ENCODE data around the gene USP36.
"Not testable (repeated sequence)": the region's sequence is repeated elsewhere in the genome, so short reads cannot be mapped to it uniquely, and the experiment has no call there.

Gene USP36

GRCh38 chr17:78872486-78872885 lies 31.9 kb upstream of the USP36 start:
- no peak for DNase-seq (ENCODE audit: low spot score)

- no peak for DNase-seq (ENCODE audit: low spot score)
Measured at GRCh38 chr17:78870621-78871020, 30.0 kb upstream of the USP36 start.

DNA sequence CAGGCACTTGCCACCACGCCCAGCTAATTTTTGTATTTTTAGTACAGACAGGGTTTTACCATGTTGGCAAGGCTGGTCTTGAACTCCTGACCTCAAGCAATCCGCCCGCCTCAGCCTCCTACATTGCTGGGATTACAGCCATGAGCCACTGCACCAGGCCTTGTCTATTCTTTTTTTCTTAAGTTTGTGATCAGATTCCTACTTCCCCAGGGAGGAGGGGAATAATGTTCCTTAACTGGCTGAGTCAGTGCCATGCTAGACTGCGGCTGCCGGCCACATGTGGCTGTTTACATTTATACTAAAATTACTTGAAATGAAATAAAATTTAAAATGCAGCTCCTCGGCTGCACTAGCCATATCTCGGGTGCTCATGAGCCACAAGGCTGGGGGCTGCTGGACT lies 27.8 kb upstream of the USP36 start:
- no peak for DNase-seq (ENCODE audit: low spot score)

- not testable (repeated sequence) for DNase-seq (ENCODE audit: low spot score)
Measured at GRCh38 chr17:78867046-78867445, 26.4 kb upstream of the USP36 start.

DNA sequence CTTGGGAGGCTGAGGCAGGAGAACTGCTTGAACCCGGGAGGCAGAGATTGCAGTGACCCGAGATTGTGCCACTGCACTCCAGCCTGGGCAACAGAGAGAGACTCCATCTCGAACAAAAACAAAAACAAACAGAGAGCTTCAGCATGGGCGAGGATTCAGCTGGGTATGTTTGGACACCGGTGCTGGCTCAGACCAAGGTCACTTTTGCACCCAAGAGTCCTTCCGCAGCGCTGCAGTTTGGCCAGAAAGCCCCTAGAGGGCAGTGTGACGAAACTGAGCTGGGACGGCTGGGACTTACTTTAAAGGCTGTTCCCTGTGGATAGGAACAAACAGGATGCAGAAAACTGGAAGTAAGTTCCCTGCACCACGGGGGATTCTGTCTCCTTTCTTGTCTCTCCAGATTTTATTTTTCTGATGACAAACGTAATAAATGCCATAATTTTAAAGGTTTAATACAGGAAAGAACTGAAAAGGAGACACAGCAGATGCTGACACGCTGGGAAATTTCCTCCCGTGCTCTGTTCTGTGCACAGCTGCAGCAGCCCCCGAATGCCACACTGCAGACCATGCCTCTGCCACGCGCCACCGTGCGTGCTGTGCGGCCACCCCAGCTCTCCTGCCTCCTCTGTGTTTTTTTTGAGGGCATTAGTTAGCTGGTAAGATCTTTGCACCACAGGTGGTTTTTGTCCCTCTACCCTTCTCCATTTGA lies 25.2 kb upstream of the USP36 start:
- DNase-seq (ENCODE audit: low spot score): peak; percentile 68

DNA sequence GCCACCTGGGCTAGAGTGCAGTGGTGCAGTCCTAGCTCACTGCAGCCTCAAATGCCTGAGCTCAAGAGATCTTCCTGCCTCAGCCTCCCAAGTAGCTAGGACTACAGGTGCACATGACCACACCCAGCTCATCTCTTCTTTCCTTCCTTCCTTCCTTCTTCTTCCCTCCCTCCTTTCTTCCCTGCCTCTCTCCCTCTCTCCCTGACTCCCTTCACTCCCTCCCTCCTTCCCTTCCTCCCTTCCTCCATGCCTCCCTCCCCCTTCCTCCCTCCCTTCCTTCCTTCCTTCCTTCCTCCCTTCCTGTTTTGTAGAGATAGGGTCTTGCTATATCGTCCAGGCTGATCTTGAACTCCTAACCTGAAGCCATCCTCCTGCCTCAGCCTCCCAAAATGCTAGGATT lies 23.5 kb upstream of the USP36 start:
- DNase-seq (ENCODE audit: low spot score): no peak

GRCh38 chr17:78862073-78863023 lies 21.7 kb upstream of the USP36 start:
- no peak for DNase-seq (ENCODE audit: low spot score)

- DNase-seq (ENCODE audit: low spot score): no peak
Measured at GRCh38 chr17:78861229-78861628, 20.6 kb upstream of the USP36 start.

DNA sequence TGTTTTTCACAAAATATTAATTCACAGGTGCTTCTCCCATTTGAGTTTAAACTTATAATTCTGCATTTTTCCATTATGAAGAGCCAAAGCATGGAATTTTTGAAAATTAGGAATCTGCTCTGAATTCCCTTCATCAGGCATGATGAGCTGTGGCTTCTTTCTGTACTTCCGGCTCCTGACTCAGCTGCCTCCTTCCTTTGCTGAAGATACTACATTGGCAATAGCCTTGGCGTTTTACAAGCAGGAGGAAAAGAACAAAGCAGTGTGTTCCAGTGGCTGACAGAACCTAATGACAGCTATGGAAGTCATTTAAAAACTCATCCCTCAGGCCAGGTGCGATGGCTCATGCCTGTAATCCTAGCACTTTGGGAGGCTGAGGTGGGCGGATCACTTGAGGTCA lies 18.4 kb upstream of the USP36 start:
- no peak for DNase-seq (ENCODE audit: low spot score)

GRCh38 chr17:78857266-78857665 lies 16.7 kb upstream of the USP36 start:
- no peak for DNase-seq (ENCODE audit: low spot score)

- DNase-seq (ENCODE audit: low spot score): no peak
Measured at GRCh38 chr17:78855561-78856165, 15.0 kb upstream of the USP36 start.

DNA sequence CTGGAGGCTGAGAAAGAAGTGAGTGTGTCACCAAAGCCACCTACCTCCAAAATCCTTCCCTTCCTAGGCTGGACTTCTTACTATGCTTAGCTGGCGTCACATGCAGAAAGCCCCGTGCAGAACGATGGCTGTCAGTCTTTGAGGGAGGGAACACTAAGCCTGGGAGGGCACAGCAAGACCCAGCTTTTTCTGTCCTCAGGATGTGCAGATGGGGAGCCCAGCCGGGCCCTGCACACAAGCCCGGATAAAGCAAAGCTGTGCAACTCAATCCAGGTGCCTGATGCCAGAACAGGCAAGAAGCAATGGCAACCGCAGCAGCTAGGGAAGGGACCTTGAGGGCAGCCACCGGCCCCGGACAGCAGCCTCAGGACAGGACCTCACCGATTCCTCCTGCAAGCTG lies 13.9 kb upstream of the USP36 start:
- DNase-seq (ENCODE audit: low spot score): no peak

DNA sequence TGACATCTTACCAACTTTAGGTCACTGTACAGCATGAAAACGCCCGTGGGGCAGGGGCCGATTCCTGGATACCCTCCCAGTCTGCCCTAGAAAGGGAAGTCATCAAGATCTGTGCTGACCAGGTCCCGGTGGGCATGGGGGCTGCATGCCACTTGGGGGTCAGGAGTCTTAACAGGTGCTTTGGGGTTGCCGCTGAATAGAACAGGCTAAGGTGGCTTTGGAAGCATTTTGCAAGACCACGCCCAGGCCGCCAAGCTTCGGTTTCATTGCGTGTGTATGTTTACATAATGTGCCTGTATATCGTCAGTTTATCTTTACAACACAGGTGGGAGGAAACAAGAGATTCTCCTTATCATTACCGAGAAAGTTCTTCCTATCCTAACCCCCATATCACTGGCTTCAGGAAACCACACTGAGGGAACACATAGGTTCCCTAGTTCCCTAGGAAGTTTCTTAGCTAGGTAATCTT lies 13.3 kb upstream of the USP36 start:
- DNase-seq (ENCODE audit: low spot score): no peak

- DNase-seq (ENCODE audit: low spot score): no peak
Measured at GRCh38 chr17:78852709-78853121, 12.1 kb upstream of the USP36 start.

DNA sequence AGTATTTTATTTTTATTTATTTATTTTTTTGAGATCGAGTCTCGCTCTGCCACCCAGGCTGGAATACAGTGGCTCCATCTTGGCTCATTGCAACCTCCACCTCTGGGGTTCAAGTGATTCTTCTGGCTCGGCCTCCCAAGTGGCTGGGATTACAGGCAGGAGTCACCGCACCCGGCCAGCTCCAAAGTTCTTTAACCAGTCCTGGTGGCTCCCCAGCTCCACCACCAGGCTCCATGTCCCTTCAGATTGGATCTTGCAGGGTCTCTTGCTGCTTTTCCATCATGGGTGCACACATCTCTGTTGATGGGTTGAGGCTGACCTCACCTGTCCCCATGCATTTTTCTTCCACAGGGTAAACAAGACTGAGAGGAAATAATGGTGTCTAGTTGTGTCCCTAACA lies 8.4 kb upstream of the USP36 start:
- DNase-seq (ENCODE audit: low spot score): no peak

- no peak for DNase-seq (ENCODE audit: low spot score)
Measured at GRCh38 chr17:78847052-78847451, 6.4 kb upstream of the USP36 start.

DNA sequence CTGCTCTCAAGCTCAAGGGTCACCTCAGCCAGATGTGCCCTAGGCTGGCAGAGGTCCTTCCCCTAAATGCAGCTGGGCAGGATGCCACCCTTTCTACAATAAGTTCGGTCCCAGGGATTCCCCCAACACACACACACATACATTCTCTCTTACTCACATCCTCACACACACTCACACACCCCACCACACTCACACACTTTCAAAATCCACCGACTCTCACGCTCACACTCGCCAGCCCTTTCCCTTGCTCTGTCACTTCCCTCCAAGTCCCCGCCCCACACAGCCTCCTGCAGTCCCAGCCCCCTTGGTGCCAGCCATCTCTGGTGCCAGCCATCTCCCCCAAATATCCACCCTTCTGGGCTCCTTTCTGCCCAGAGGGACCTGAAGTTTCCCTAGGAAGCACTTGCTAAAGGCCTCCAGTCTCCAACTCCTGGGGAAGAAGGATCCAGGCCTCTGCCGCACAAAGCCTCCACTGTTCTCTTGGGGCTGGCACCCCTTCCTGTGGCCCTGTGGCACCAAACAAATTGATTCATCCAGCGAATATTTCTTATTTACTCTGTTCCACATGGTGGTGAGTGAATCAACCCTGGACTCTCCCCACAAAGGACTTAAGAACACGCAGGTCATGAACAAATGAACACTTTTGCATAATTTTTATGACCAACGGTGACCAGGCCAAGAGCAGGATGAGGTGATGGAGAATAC lies 3.8 kb upstream of the USP36 start:
- DNase-seq (ENCODE audit: low spot score): no peak

- peak; percentile 64 for DNase-seq (ENCODE audit: low spot score)
Measured at GRCh38 chr17:78842881-78843565, 2.4 kb upstream of the USP36 start.

DNA sequence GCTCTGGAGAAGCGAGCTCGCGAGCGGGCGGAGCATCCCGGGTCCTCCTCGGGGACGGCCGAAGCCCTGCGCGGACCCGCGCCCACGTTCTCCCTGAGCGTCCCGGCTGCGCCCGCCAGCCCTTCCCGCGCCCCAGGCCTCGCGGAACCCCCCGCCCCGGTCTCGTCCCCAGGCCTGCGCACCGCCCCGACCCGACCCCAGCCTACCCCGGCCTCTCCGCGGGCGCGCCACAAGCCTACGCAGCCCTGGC lies 159 bp downstream of the USP36 start:
- no peak for DNase-seq (ENCODE audit: low spot score)

DNA sequence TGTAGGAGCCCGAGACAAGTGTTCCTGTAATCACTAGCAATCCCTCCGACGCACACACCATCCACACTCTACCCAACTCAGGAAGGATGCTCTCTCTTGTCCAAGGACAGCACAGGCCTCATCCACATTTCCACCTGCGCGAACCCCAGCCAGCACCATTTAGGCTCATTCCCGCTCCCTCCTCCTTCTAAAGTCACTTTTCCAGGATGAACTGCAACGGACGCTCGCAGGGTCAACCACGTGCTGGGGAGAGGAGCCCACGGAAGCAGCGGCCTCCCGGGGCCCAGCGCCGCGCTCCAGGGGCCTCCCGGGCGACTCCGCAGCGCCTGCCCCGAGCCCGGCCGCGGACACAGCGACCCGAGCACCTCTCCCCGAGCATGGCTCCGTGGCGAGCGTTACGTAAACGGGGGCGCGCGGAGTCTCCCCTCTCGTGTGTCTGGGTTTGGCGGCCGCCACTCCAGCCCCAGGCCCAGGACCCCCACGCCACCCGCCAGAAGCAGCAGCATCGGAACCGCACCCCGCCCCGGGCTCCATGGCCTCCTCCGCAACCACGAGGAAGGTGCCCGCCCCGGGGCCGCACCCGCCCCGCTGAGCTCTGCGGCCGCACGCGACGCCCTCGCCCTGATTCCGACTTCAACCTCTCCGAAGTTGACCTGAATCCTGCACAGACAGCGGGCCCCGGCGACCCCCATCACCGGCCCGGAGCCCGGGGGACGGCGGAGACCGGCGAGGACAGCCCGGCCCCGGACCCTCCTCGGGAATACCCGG lies 668 bp downstream of the USP36 start:
- DNase-seq (ENCODE audit: low spot score): peak; percentile 23

GRCh38 chr17:78839235-78839761 lies 1.3 kb downstream of the USP36 start:
- peak; percentile 27 for DNase-seq (ENCODE audit: low spot score)
